Daoy (cell line): ENCODE results near the gene TMEM259. TPM values are rescaled to one million over a fixed set of nuclear protein-coding genes. Genes with fewer than 3 reads are reported as not detected.

Source experiments
- DNase-seq: peaks from one replicate; pipeline ENCODE4 v3.0.0-alpha.2; 2015; ENCODE audit warnings: low read depth
- total RNA-seq: library from RNA; depleted of rRNA; stranded (reverse); fragments of >200 nt; shearing (Covaris generic); gene quantifications from 2 replicates; pipeline ENCODE4 v1.2.3, GENCODE V29; 2014; rRNA removed

The TMEM259 gene
- total RNA-seq, 1 experiment from 2014 or later = 81.7 TPM

GRCh38 chr19:963486-963951, 57.4 kb downstream of the TMEM259 start:
- no peak for DNase-seq

- DNase-seq = no peak
Observed at GRCh38 chr19:962683-963400, 58.1 kb downstream of the TMEM259 start.

GRCh38 chr19:961866-962620, 58.9 kb downstream of the TMEM259 start:
- peak; percentile 56 for DNase-seq

GRCh38 chr19:960601-960938, 60.4 kb downstream of the TMEM259 start:
- DNase-seq = no peak

GRCh38 chr19:960020-960419, 60.9 kb downstream of the TMEM259 start:
- no peak for DNase-seq

Other genes starting within 250 kb of the TMEM259 start
- gene PTBP1, start 223.7 kb downstream of the TMEM259 start, total RNA-seq = 205 and 246 TPM in 2 replicates
- 0.11 and 1.2 TPM in 2 replicates for gene PLPPR3, start 199.2 kb downstream of the TMEM259 start, total RNA-seq
- gene AZU1, start 193.3 kb downstream of the TMEM259 start, total RNA-seq = not detected in 2 replicates
- not detected in 2 replicates for gene PRTN3, start 180.1 kb downstream of the TMEM259 start, total RNA-seq
- not detected in 2 replicates for gene ELANE, start 168.8 kb downstream of the TMEM259 start, total RNA-seq
- gene CFD, start 161.5 kb downstream of the TMEM259 start, total RNA-seq = 5.7 and 18.2 TPM in 2 replicates
- 20.4 and 25.9 TPM in 2 replicates for gene MED16, start 127.9 kb downstream of the TMEM259 start, total RNA-seq
- gene RNU6-9, start 127.6 kb downstream of the TMEM259 start, total RNA-seq = not detected in 2 replicates
- gene R3HDM4, start 107.9 kb downstream of the TMEM259 start, total RNA-seq = 35.8 and 40.8 TPM in 2 replicates
- gene KISS1R, start 103.8 kb downstream of the TMEM259 start, total RNA-seq = not detected in 2 replicates
- gene ARID3A, start 95.1 kb downstream of the TMEM259 start, total RNA-seq = 5.9 and 12.0 TPM in 2 replicates
- gene WDR18, start 36.8 kb downstream of the TMEM259 start, total RNA-seq = 73.1 and 92.5 TPM in 2 replicates
- not detected in 2 replicates for gene GRIN3B, start 20.7 kb downstream of the TMEM259 start, total RNA-seq
- not detected in 2 replicates for gene RNU6-2, start 399 bp upstream of the TMEM259 start, total RNA-seq
- 162 and 166 TPM in 2 replicates for gene CNN2, start 5.5 kb upstream of the TMEM259 start, total RNA-seq
- gene ABCA7, start 19.0 kb upstream of the TMEM259 start, total RNA-seq = 0.89 and 0.97 TPM in 2 replicates
- 4.3 and 11.6 TPM in 2 replicates for gene ARHGAP45, start 46.0 kb upstream of the TMEM259 start, total RNA-seq
- gene POLR2E, start 74.3 kb upstream of the TMEM259 start, total RNA-seq = 124 and 148 TPM in 2 replicates
- gene GPX4, start 82.9 kb upstream of the TMEM259 start, total RNA-seq = 357 and 373 TPM in 2 replicates
- gene SBNO2, start 153.1 kb upstream of the TMEM259 start, total RNA-seq = 28.1 and 37.7 TPM in 2 replicates
- gene STK11, start 184.7 kb upstream of the TMEM259 start, total RNA-seq = 72.7 and 83.5 TPM in 2 replicates
- gene CBARP, start 216.9 kb upstream of the TMEM259 start, total RNA-seq = 0.86 and 1.8 TPM in 2 replicates
- gene ATP5F1D, start 220.6 kb upstream of the TMEM259 start, total RNA-seq = 41.4 and 82.8 TPM in 2 replicates
- gene MIDN, start 227.5 kb upstream of the TMEM259 start, total RNA-seq = 8.7 and 14.3 TPM in 2 replicates
- 234 and 288 TPM in 2 replicates for gene CIRBP, start 248.2 kb upstream of the TMEM259 start, total RNA-seq